Stimulated activated CD4-positive, alpha-beta T cell treated with anti-CD3 and anti-CD28 coated beads, Interleukin-4, amount 100 ng/mL, for 48 hours (primary cell): ENCODE measurements around the gene PER2.

ENCODE experiments used
- DNase-seq, 2 donors: peaks; one replicate each; pipeline ENCODE4 v3.0.0-alpha.2; 2020; ENCODE audit warnings: low read depth in 2 of 2

The PER2 gene

DNA sequence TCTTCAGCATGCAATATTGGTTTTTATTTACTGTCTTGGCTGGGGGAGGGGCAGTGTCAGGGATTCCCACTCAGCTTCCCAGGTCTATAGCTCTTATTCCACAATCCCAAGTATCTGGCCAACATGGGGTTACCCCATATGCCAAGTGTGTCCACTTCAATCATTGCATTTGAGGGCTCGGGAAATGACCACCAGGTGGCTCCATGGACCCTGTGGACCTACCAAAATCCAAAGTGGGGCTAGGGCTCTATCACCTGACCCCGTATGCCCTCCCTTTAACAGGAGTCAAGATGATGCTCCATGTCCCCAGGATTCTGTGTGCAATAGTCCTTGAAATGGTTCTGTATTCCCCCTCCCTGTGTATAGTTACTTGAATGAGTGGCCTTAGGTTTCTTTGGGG is 19.8 kb upstream of the PER2 start:
- DNase-seq, result no peak

DNA sequence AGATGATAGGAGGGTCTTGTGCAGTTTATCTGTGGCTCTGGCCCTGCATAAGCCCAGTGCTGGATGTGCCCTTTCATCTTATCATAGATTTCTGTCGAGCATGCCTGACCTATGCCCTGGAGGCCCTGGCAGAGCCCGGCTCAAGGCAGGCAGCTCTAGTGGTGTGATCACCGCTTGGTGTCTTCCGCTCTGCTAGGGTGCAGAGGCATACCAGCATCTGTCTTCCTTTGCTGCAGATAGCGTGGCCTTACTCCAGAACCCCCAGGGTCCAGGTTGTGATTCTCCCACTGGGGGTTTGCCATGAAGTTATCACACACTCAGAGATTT is 18.2 kb upstream of the PER2 start:
- no peak for DNase-seq

DNA sequence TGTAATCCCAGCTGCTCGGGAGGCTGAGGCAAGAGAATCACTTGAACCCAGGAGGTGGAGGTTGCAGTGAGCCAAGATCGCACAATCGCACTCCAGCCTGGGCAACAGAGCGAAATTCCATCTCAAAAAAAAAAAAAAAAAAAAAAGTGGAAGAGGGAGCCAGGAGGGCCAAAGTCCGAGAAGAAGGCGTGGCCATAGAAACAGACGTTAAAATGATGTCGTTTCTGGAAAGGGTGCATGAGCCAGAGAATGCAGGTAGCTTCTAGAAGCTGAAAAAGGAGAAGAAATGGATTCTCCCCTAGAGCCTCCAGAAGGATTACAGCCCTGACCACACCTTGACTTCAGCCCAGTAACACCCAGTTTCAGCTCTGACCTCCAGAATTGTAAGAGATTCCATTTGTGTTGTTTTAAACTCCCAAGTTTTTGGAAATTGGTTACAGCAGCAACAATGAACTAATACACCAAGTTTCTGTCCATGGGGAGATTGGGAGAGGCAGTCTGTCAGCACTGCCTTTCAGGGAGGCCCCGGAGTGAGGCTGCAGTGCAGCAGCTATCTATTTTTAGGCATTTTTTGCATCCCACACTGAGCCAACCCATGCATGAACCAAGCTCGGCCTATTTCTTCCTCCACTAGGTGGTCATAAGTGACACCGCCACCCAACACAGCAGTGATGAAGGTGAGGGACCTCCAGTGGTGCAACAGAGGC is 17.7 kb upstream of the PER2 start:
- DNase-seq, result no peak

DNA sequence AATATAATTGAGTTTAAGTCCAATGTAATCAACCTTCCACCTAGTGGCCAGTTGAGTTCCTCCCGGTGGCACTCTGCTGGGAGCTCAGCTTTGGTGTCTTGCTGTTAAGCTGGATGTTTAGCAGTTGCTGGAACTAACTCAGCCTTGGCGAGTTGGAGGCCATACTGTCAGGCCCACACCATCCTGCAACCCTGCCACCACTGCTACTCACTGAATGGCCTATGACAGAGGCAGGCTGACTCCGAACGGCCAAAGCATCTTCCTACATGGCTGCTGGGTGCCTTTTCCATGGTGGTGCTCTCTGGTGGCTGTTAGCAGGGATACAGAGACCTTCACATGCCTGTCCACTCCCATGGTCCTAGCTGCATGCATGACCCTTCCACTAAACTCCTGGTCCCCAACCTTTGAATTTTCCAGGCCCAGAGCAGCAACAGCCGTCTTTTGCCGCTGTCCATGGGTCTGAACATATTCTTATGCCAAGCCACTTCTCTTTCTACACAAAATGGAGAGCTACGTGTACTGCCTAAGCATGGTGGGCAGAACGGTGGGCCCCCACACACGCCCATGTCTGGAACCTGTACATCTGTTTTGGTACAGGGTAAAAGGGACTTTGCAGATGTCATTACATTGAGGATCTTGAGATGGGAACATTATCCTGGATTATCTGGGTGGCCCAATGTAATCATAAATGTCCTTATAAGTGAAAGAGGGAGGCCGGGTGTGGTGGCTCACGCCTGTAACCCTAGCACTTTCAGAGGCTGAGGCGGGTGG is 16.9 kb upstream of the PER2 start:
- no peak for DNase-seq

DNA sequence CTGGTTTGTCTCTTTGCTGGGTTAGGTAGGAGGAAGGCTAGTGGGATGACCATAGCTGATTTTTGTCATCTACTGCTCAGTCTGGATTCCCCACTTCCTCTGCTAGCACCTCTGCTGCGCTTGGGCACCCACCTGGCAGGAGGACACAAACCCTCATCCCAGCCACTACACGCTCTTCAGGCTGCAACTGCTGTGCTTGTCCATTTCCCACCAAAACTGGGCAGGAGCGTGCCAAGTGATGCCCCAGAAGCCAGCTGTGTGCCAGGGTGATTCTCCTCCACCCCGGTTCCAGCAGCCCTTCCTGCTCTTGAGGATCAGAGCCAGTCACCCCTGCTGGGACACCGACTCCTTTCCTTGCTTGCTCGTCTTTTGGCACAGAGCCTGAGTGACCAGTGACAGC is 15.7 kb upstream of the PER2 start:
- no peak for DNase-seq

DNA sequence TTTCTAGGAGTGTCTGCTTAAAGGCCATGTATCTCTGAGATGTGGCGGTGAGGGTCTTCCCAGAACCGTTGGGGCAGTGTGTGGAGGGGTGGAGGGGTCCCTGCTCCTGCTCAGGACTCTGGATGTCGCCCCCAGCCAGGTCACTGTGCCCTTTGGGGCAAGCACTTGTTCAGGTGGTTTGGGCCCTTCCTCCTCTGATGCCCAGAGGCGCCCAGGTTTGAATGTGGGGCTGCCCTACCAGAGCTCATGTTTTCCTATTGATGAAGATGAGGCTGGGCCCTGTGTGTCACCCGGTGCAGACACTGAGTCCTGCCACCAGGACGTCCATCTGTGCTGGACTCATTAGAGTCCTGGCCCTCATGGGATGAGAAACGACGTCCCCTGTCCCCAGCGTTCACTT is 14.3 kb upstream of the PER2 start:
- DNase-seq, result no peak

DNA sequence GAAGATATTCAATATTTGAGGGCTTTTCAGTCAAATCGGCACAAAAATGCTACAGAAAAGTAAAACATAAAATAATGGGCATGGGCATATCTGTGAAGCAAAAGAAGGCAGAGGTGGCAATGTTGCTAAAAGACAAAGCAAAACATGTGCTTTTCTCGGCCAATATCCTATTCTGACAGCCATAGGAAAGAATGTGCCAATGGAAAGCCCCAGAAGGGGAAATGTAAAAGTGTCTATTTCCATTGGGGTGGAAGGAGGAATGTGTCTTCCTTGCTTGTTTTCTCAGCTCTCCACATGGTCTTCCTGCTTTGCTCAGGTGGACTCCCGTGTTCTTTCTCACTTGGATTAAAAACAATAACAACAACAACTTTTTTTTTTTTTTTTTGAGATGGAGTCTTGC is 13.7 kb upstream of the PER2 start:
- no peak for DNase-seq

DNA sequence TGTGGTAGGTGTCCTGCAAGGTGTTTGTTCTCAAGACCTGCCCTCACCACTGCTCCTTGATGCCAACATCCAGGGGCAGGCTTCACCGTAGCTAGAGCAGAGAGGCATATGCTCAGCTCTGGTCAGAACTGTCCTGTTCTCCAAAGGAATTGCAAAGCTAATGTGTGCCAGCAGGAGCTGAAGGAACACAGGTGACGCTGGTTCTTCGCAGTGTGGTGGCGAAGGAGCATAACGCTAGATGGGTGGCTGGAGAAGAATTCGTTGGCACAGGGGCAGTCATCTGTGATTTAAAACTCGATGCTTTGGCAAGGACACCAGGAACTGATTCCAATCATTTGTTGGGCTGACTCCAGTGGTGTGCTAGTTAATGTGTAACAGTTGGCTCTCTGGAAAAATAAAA is 11.4 kb upstream of the PER2 start:
- DNase-seq, result no peak

DNA sequence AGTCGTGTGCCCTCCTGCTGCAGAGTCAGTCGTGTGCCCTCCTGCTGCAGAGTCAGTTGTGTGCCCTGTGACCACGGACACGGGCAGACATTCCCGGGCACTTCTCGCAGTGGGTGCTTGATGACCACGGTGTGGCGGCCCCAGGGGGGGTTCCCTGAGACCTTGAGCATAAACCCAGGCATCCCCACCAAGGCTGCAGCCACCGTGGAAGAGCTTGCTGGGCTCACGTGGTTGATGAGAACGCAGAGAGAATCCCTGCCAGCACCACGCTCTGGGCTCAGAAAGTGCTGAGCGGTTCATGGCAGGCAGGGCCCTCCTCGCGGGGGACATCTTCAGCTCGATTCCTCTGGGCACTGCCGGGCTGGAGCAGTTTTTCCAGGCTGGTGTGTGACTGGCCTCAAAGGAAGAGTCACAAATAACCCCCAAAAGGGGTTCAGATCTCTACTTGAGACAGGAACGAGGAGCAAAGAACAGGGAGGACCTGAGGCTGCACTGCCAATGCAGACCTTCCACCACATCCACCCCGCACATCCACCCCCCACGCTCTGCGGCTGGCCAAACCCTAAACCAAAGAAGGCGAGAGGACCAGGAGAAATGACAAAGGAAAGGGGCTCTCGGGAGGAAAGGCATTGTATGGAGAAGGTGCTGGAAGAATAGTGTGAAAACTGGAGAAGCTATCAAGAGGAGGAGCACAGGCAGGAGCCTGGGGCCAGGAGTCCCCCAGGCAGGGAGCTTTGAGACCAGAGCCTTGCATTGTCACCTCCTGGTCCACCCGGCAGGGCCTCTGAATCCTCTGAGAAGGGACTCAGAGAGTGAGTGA is 8.4 kb upstream of the PER2 start:
- DNase-seq, result no peak

DNA sequence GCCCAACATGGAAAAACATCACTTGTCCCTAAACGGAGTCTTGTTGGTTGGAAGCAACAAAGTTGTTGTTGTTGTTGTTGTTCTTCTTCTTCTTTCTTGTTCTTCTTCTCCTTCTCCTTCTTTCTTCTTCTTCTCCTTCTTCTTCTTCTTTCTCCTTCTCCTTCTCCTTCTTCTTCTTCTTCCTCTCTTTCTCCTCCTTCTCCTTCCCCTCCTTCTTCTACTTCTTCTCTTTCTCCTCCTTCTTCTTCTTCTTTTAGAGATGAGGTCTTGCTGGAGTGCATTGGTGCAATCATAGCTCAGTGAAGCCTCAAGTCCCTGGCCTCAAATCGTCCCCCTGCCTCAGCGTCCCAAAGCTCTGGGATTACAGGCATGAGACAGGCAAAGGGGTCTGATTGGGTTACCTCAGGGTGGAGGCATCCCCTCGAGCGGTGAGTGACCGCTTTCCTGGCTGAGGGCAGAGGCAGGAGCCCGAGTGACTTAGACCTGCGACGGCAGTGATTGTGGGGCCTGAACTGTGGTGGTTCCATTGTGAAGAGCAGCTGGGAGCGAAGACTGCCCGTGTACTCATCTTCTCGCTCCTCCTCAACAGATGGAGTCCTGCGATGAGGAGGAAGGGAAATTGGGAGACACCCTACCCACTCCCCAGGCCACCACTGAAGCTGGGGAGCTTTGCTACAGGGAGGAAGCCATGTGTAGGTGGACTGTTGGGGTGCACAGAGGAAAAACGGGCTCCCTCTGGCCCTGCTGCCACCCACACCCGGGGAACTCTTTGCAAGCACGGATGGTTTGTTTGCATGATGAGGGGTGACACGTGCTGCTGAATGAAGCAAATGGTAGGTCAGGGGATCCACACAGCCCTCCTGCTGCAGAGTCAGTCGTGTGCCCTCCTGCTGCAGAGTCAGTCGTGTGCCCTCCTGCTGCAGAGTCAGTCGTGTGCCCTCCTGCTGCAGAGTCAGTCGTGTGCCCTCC is 7.0 kb upstream of the PER2 start:
- DNase-seq, result no peak

DNA sequence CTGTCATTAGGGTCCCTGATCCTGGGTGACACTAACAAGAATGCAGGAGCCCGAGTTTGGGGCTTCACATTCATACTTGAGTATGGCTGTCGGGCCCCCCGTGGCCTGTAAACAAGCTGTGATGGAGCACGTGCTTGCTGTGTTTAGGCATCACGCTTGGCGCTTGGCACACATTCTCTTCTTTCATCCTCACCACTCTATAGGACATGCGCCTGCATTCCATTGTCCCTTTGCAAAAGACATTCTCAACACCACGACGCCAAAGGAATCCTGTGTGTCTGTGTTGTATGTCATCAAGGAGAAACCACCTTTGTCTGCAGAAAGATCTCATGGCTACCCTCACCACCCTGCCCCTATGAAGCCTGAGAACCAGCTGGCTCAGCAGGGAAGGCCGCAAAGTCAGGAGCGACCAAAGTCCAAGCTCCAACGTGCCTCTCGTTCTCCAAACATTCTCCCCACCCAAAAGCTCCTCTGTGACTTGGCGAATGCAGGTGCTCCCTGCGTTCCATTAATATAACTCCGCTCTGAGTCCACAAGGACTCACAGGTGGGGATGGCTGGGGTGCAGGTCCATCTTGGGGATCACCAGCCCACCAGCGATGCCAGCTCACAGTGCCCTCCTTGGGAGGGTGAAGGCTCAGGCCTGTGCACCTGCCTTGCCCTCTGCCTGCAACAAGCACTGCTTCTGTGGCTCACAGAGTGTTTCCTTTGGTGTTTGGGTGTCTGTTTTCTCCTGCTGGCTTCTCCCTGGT is 6.2 kb upstream of the PER2 start:
- DNase-seq, result no peak

DNA sequence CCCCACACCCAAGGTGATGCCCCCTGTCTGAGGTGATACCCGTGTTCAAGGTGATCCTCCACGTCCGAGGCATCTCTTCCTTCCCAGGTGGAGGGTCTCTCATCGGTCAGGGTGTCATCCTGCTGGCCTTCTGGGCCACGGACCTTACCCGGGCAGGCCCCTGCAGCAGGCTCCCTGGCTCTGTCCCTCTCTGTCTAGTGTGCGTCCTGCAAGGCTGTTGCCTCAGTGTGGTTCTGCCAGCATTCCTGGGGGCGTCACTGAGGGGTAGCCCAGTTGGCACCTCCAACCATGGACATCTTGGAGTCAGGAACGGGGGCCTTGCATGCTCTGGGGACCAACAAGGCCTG is 5.6 kb upstream of the PER2 start:
- no peak for DNase-seq

DNA sequence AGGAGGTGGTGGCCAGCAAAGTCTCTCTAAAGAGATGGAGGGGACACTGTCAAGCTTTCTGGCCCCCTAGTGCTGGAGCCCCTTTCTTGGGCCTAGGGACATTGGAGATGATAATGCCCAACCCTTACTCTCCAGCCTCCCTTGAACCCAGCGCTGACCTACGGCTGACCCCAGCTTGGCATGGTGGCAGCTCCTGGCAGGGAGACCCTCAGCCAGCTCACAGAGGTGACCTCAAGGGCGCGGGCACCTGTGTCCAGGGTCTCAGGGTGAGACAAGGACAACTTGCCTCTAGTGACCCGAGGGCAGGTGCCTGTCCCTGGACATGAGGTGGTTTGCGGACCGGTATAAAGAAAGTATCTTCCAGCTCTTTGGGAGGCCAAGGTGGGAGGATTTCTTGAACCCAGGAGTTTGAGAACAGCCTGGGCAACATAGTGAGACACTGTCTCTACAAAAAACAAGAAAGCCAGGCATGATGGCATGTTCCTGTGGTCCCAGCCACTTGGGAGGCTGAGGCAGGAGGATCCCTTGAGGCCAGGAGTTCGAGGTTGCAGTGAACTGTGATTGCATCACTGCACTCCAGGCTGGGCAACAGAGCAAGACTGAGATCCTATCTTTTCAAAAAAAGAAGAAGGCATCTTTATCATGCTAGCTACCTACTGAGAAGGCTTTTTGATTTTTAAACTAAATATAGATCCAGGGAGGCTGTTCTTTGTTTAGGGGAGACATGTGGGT is 3.3 kb upstream of the PER2 start:
- DNase-seq, result no peak

DNA sequence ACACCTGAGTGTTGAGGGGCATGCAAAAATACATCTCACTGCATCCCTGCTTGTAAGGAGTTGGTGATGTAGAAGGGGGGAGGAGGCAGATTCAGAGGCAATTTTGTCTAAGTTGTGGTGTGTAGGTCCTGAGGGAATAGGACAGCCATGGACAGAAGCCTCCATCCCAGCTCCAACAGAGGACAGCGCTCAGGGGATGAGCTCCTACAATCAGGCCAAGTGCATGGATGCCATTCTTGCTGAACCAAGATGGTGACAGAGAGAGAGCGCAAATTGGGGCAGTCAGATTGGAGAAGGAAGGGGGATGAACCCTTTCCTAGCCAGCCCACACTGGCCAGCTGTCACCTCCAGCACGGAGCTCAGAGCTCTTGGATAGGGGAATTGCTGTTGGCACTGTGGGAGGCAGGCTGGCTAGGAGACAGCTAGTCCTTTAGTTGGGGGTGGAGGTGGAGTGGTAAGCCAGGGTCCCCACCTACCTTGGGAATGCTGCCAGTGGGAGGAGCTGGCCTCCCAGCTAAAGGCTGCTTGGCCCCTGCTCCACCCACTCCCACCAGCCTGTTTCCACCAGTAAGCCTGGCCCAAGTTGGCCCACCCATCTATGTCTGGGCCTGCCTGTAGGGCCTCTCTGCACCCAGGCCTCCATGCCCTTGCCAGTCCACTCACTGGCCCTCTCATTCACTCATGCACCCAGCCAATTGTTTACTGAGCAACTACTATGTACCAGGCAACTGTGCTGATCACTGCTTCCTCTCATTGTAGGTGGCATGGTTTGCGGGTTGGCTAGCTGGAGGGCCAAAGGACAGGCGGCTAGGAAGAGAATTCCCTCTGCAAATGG is 2.5 kb upstream of the PER2 start:
- DNase-seq, result no peak

DNA sequence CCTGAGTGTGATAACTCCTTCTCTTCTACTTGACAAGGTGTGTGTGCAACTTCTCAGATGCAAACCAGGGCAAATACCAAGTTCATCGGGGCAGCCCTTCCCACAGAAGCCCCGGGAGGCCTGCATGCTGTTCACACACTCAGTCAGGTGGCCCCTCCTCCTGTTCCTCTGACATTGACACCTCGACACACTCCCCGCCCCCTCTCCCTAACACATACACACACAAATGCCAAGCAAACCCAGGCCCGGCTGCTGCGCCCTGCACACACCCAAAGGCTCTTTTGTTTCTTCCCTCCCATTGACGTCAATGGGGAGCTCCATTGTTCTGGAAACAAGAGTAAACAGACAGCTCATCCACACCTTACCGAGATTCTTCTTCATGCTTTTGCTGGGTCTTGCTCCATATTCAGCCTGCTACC is 1.7 kb upstream of the PER2 start:
- no peak for DNase-seq

DNA sequence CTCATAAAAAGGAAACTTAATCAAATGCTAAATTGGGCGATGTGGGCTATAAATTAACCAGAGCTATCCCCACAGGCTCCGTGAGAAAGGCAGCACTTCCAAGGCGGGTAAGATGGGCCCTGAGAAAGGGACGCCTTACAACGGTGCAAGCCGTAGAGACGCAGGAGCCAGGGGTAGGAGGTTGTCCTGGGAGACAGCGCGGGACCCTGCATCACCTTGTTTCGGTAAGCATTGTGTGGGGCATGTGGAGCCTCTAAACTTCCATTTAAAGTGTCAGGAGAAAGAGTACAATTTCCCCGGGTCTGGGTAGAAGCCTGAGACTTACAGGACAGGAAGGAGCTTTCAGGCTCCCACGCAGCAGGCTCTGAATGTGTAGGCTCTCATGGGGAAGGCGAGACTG is 1.2 kb upstream of the PER2 start:
- no peak for DNase-seq

DNA sequence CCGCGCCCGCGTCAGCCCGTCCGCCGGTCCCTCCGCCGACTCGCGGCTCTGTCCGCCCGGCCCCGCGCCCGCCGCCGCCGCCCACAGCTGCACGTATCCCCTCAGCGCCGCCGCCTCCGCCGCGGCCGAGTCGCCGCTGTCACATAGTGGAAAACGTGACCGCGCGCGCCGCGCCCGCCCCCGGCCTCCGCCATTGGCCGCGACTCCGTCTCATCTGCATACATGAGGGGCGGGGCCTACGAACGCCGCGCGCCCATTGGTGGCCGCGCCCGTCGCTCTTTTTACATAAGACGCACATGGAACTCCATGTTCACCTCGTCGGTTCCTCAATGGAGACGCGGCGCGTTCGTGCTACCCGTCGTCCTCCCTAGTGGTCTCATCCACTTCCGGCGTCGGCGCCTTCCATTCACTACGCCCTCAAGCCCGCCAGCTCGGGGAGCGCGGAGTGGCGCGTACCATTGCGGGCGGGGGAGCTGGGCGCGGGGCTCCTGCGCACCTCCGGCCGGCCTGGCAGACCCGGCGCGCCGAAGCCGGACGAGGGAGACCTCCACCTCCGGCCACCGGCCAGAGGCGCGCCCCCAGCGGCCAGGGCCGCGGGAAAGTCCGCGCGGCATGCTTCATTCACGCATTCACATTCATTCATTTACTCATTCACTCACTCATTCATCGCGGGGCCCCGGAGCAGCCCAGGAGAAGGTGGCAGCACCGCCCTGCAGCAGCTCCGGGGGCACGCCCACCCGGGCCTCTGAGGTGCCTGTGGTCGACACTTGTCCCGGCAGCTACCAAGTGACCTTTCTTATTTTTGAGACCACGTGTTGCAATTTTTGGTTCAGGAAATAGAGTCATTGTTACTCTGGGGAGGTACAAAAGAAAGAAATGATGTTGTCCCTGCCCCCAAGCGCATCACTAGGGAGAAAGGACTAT is 502 bp upstream of the PER2 start:
- peak; percentile 95 for DNase-seq

DNA sequence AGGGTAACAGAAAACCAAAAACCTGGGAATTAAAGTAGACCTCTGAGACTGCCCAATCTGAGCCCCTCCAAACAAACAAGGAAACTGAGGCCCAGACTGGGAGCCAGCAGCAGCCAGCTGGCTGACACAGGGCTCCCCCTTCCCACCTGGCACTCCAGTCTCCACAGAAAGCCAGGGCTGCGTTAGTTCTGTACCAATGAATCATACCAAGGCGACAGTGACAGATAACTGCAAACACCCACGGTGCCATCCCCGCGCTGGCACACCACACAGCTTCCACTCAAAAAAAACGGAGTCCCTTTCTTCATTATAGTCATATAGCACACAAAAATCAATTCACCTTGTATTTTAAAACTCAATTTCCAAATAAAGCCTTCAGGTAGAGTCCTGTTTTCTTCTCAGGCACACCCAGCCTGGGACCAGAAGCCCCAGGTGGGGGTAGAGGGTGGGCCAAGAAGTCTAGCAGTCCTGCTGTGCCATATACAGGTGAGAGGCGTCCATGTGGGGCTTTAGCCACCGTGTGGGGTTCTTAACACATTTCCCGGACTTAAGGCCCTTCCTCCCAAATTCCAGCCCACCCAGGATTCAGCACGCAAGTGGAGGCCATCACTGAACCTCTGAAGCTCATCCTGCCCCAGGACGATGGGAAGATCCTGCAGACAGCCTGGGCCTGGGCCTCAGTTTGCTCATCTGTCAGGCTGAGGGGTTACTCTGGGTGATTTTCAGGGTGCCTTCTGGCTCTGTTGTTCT is 1.2 kb downstream of the PER2 start:
- peak; percentile 34 to 48 for DNase-seq
